BJ (cell line): ENCODE measurements around the gene GAK. TPM values are rescaled to one million over a fixed set of nuclear protein-coding genes. Genes with fewer than 3 reads are reported as not detected.
"Not testable (repeated sequence)": the region's sequence is repeated elsewhere in the genome, so short reads cannot be mapped to it uniquely, and the experiment has no call there.

Experiments used
- CTCF ChIA-PET: fragments of 350-600 bp; formaldehyde crosslinking; extraction: SDS; loops from one replicate; lab custom pipeline; 2021; ENCODE audit warnings: antibody characterized with exemption, inconsistent platforms; lab: Yijun Ruan, JAX
- POLR2A ChIA-PET: fragments of 300-600 bp; sonication (Branson Sonifier 250); formaldehyde crosslinking; extraction: SDS; loops from one replicate; lab custom pipeline; 2021; ENCODE audit warnings: antibody characterized with exemption; lab: Charles Lee
- DNase-seq: peaks from one replicate; pipeline ENCODE4 v3.0.0-alpha.2; 2011; ENCODE audit warnings: low read depth
- H3K27me3 ChIP-seq: 2 replicates; pipeline ENCODE4 v1.6.0; 2011; ENCODE audit warnings: low read length; ENCODE audit not compliant: control insufficient read depth, insufficient read depth
- H3K36me3 ChIP-seq: 2 replicates; pipeline ENCODE4 v1.5.1; 2011; ENCODE audit warnings: low read length; ENCODE audit not compliant: control insufficient read depth, insufficient read depth
- H3K4me3 ChIP-seq: 2 replicates; pipeline ENCODE4 v1.5.1; 2011; ENCODE audit warnings: low read depth, mild to moderate bottlenecking, control low read depth, low read length
- polyA plus RNA-seq: library from polyadenylated mRNA; depleted of rRNA; stranded (reverse); fragments of >200 nt; gene quantifications from 2 replicates; pipeline ENCODE4 v1.2.3, GENCODE V29; 2011
- TF ChIP-seq, protein P1 (sequence below): IDR thresholded peaks from 2 replicates; pipeline ENCODE4 v1.5.1; 2011; ENCODE audit warnings: low read depth, mild to moderate bottlenecking, control low read depth, inconsistent platforms, low read length, moderate library complexity; ENCODE audit not compliant: insufficient read depth

GAK gene
- polyA plus RNA-seq, 1 experiment, result 26.3 TPM

DNA sequence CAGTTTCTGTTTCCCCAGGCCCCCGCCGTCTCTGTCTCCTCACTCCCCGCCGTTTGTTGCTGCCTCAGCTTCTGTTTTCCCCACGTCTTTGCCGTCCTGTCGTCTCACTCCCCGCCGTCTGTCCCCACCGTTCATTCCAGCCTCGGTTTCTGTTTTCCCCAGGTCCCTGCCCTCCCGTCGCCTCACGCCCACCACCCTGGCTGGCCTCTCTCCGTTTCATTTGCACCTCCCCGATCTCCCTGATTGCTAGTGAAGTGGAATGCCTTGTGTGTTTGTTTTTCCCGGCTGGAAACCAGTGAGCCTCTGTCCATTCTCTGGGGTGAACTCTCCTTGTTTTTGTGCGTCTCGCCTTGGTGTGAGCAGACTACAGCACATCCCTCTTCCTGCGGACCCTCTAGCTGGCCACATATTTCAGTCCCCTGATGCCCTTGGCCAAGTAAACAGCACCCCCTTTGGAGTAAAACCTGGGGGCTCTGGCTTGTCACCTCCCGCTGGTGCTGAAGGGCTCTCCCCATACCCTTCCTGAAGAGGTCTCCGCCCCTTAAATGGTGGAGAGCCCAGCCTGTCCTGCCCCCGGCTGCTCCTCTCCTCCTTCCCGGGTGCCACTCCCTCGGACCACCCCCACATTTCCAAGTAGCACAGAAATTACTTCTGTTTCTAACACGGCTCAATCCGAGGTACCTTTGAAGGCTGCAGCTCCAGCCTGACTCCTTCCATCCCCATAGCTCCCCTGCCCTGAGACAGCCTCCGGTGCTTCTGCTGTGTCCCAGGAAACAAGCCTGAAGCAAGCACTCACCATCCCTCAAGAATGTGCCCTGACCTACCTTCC lies 13.4 kb upstream of the GAK start:
- Histone ChIP-seq H3K4me3 (no peak overlapping the region), H3K36me3 (no peaks in the 10 kb centered on the region), H3K27me3 (no peaks in the 10 kb centered on the region)
- no peak for DNase-seq
- POLR2A ChIA-PET, result no interaction called here
- TF ChIP-seq, protein P1, sequence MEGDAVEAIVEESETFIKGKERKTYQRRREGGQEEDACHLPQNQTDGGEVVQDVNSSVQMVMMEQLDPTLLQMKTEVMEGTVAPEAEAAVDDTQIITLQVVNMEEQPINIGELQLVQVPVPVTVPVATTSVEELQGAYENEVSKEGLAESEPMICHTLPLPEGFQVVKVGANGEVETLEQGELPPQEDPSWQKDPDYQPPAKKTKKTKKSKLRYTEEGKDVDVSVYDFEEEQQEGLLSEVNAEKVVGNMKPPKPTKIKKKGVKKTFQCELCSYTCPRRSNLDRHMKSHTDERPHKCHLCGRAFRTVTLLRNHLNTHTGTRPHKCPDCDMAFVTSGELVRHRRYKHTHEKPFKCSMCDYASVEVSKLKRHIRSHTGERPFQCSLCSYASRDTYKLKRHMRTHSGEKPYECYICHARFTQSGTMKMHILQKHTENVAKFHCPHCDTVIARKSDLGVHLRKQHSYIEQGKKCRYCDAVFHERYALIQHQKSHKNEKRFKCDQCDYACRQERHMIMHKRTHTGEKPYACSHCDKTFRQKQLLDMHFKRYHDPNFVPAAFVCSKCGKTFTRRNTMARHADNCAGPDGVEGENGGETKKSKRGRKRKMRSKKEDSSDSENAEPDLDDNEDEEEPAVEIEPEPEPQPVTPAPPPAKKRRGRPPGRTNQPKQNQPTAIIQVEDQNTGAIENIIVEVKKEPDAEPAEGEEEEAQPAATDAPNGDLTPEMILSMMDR, result no peak
- CTCF ChIA-PET, result no interaction called here

DNA sequence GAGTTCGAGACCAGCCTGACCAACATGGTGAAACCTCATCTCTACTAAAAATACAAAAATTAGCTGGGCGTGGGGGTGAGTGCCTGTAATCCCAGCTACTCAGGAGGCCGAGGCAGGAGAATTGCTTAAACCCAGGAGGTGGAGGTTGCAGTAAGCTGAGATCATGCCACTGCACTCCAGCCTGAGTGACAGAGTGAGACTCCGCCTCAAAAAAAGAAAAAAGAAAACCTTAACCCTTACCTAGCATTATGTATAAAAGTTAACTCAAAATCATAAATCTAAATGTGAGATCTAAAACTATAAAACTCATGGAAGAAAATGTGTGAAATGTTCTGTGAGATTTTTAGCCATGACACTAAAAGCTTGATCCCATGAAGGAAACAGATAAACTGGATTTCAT lies 7.4 kb upstream of the GAK start:
- H3K27me3 ChIP-seq, DNase-seq, POLR2A ChIA-PET, CTCF ChIA-PET, H3K4me3 ChIP-seq, H3K36me3 ChIP-seq: not testable (repeated sequence)

DNA sequence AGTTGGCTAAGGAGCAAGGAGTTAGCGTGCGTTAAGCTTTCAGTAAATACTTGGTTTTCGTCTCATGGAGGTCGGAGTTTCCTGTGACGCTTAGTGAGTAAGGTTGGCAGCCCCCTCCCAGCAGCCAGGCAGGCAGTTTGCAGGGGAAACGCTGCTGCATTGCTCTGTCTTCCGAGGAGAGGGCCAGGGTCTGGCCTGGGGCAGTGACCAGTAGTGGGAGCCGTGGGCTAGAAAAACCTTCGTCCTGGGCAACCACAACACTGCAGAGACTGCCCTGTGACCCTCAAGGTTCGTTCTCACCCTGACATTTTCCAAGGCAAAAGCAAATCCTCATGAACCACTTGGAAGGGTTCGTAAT lies 576 bp upstream of the GAK start:
- POLR2A ChIA-PET, result no interaction called here
- no peaks in the 10 kb centered on the region for H3K27me3 ChIP-seq
- DNase-seq, result no peak
- TF ChIP-seq, protein P1, result no peak
- H3K4me3 ChIP-seq, result peak overlapping the region; percentile 100
- CTCF ChIA-PET, result interaction anchor here (1.0 to 1.7 kb wide), 3 partner anchors 10 to 140 kb away, joined by 3 read pairs; no protein-coding TSS in a partner anchor
- H3K36me3 ChIP-seq, result 0 out of 2 replicates have a peak, but pooled peaks cover 3% of the 10 kb centered on the region

DNA sequence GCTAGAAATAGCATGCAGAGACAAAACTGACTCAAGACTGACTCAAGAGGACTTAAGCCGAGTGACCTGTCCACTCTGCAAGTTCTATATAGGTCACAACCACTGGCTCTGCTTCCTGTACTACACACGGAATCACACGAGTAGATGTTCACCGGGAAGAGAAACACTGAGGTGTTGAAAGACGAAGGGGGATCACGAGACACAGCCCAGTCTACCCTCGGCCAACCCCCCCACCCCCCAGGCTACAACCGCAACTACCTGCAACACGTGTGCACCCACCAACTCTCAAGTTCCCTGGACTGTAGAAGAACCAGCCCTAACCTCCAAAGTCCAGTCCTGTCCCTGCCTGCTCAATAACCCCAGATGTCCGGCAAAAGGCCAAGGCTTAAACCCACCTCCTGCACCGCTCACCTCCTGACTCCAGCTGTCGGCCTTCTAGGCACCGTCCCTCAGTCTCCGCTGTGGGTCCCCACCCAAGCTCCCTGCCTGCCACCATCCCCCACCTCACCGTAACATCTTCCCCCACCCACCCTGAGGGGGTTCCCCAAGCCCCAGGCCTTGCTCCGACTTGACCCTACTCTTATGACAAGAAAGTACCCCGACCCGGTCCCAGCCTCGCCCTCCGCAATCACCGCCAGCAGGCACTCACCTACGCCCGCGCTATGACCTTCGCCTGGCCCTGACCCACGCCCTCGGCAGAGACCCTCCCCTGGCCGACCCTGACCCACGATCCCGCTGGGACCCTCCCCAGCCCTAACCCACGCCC lies 739 bp downstream of the GAK start:
- POLR2A ChIA-PET, result interaction anchor here (0.5 kb wide), 1 partner anchor 204 kb away, joined by 5 read pairs; no protein-coding TSS in a partner anchor
- TF ChIP-seq, protein P1, result no peak
- DNase-seq, result no peak
- Histone ChIP-seq H3K4me3 (peak overlapping the region; percentile 100), H3K27me3 (no peaks in the 10 kb centered on the region), H3K36me3 (0 out of 2 replicates have a peak, but pooled peaks cover 3% of the 10 kb centered on the region)
- CTCF ChIA-PET, result interaction anchor here (1.5 kb wide), 1 partner anchor 10 kb away, joined by 3 read pairs; no protein-coding TSS in a partner anchor

DNA sequence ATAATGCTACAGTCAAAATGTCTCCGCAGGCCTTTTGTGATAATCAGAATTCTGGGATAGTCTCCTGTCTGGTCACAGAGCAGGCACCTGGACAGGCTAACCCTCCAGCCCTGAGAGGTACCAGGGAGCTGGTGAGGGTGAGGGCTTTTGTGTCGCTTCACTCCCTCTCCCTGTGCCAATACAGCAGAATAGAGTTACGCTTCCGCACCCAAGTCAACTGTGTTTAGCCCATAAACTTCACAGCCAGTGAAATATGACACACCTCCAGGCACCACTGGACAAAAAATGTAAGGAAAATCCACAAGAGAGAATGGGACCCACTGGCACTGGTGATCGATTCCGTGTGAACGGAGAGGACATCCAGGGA lies 1.3 kb downstream of the GAK start:
- no peak for DNase-seq
- H3K36me3 ChIP-seq, result 0 out of 2 replicates have a peak, but pooled peaks cover 3% of the 10 kb centered on the region
- H3K4me3 ChIP-seq, result peak overlapping the region; percentile 100
- CTCF ChIA-PET, result interaction anchor here (1.3 to 1.8 kb wide), 4 partner anchors 9 to 189 kb away, joined by 3 to 5 read pairs (median 4); partner anchors contain the start of gene IDUA
- TF ChIP-seq, protein P1, result no peak
- no peaks in the 10 kb centered on the region for H3K27me3 ChIP-seq
- POLR2A ChIA-PET, result interaction anchor here (0.5 kb wide), 1 partner anchor 203 kb away, joined by 5 read pairs; no protein-coding TSS in a partner anchor
